WTC11 (cell line): Measurements from ENCODE around the gene MDFIC. TPM values are rescaled to one million over a fixed set of nuclear protein-coding genes. Genes with fewer than 3 reads are reported as not detected.

Experiments used
- ATAC-seq: fragments of 200-7000 bp; cut with Tn5 transposase; 2 replicates; pipeline ENCODE4 v1.10.0; 2021; ENCODE audit warnings: mild to moderate bottlenecking, moderate library complexity
- CTCF ChIA-PET: fragments of 300-600 bp; sonication (Branson Sonifier 250); formaldehyde crosslinking; loops from one replicate; lab custom pipeline; 2021; ENCODE audit warnings: antibody characterized with exemption; lab: Charles Lee
- POLR2A ChIA-PET: fragments of 350-600 bp; sonication (Branson Sonifier 250); formaldehyde crosslinking; loops from one replicate; lab custom pipeline; 2021; ENCODE audit warnings: antibody characterized with exemption; lab: Charles Lee
- DNase-seq: peaks from one replicate; pipeline ENCODE4 v3.0.0; 2021; ENCODE audit warnings: low spot score
- H3K27ac Mint-ChIP-seq: 2 replicates; pipeline ENCODE4 v1.8.0; 2021; ENCODE audit warnings: mixed read lengths
- H3K27me3 Mint-ChIP-seq: 2 replicates; pipeline ENCODE4 v1.8.0; 2021; ENCODE audit warnings: low read depth, mild to moderate bottlenecking, moderate library complexity, mixed read lengths
- H3K36me3 Mint-ChIP-seq: 2 replicates; pipeline ENCODE4 v1.8.0; 2021; ENCODE audit warnings: mixed read lengths
- H3K4me1 Mint-ChIP-seq: 2 replicates; pipeline ENCODE4 v1.8.0; 2022; ENCODE audit warnings: mixed read lengths
- H3K4me3 Mint-ChIP-seq: 2 replicates; pipeline ENCODE4 v1.8.0; 2021; ENCODE audit warnings: mild to moderate bottlenecking, moderate library complexity, mixed read lengths
- H3K9me3 Mint-ChIP-seq: 2 replicates; pipeline ENCODE4 v1.8.0; 2021; ENCODE audit warnings: mixed read lengths
- AFF4 ChIP-seq: sonication (generic); formaldehyde crosslinking; IDR thresholded peaks from 2 replicates; pipeline ENCODE4 v1.8.1; 2023; ENCODE audit warnings: mild to moderate bottlenecking, missing genetic modification reagents, borderline replicate concordance
- AR ChIP-seq: fragments of 250-450 bp; sonication (Bioruptor Pico); IDR thresholded peaks from 2 replicates; pipeline ENCODE4 v1.9.0; 2021; ENCODE audit warnings: mild to moderate bottlenecking
- ATF1 ChIP-seq: sonication (generic); formaldehyde crosslinking; IDR thresholded peaks from 2 replicates; pipeline ENCODE4 v1.8.1; 2023; ENCODE audit warnings: mild to moderate bottlenecking, moderate library complexity, missing genetic modification reagents
- ATF6 ChIP-seq: sonication (generic); formaldehyde crosslinking; IDR thresholded peaks from 2 replicates; pipeline ENCODE4 v1.8.1; 2023; ENCODE audit warnings: mild to moderate bottlenecking, missing genetic modification reagents
- ESRRA ChIP-seq: sonication (generic); formaldehyde crosslinking; IDR thresholded peaks from 2 replicates; pipeline ENCODE4 v1.8.1; 2022; ENCODE audit warnings: mild to moderate bottlenecking, missing genetic modification reagents, borderline replicate concordance
- GABPB1 ChIP-seq: sonication (generic); formaldehyde crosslinking; IDR thresholded peaks from 2 replicates; pipeline ENCODE4 v1.8.1; 2023; ENCODE audit warnings: mild to moderate bottlenecking, missing genetic modification reagents
- JUN ChIP-seq: sonication (generic); formaldehyde crosslinking; IDR thresholded peaks from 2 replicates; pipeline ENCODE4 v1.8.0; 2023; ENCODE audit warnings: mild to moderate bottlenecking, missing genetic modification reagents
- MXD4 ChIP-seq: fragments of 250-450 bp; sonication (Bioruptor Pico); IDR thresholded peaks from 2 replicates; pipeline ENCODE4 v1.8.0; 2021; ENCODE audit warnings: mild to moderate bottlenecking, moderate library complexity, borderline replicate concordance
- MYBL2 ChIP-seq: sonication (generic); formaldehyde crosslinking; IDR thresholded peaks from 2 replicates; pipeline ENCODE4 v1.8.1; 2023; ENCODE audit warnings: mild to moderate bottlenecking, moderate library complexity, missing genetic modification reagents
- NR1H2 ChIP-seq: sonication (generic); formaldehyde crosslinking; IDR thresholded peaks from 2 replicates; pipeline ENCODE4 v1.9.0; 2021; ENCODE audit warnings: mild to moderate bottlenecking, moderate library complexity, missing genetic modification reagents
- OVOL2 ChIP-seq: fragments of 250-450 bp; sonication (Bioruptor Pico); IDR thresholded peaks from 2 replicates; pipeline ENCODE4 v1.9.0; 2021; ENCODE audit warnings: mild to moderate bottlenecking, borderline replicate concordance
- RELA ChIP-seq: sonication (generic); formaldehyde crosslinking; IDR thresholded peaks from 2 replicates; pipeline ENCODE4 v1.8.1; 2022; ENCODE audit warnings: missing genetic modification reagents, mild to moderate bottlenecking, borderline replicate concordance
- SOX15 ChIP-seq: fragments of 250-450 bp; sonication (Bioruptor Pico); IDR thresholded peaks from 2 replicates; pipeline ENCODE4 v1.9.0; 2021; ENCODE audit warnings: mild to moderate bottlenecking
- TP53 ChIP-seq: sonication (generic); formaldehyde crosslinking; IDR thresholded peaks from 2 replicates; pipeline ENCODE4 v1.8.1; 2023; ENCODE audit warnings: mild to moderate bottlenecking, missing genetic modification reagents
- USF1 ChIP-seq: sonication (generic); formaldehyde crosslinking; IDR thresholded peaks from 2 replicates; pipeline ENCODE4 v1.8.0; 2022; ENCODE audit warnings: mild to moderate bottlenecking, missing genetic modification reagents
- ZBTB21 ChIP-seq: sonication (generic); formaldehyde crosslinking; IDR thresholded peaks from 2 replicates; pipeline ENCODE4 v1.8.1; 2023; ENCODE audit warnings: mild to moderate bottlenecking, missing genetic modification reagents, borderline replicate concordance
- ZNF281 ChIP-seq: sonication (generic); formaldehyde crosslinking; IDR thresholded peaks from 2 replicates; pipeline ENCODE4 v1.8.0; 2023; ENCODE audit warnings: mild to moderate bottlenecking, missing genetic modification reagents
- ZNF317 ChIP-seq: sonication (generic); formaldehyde crosslinking; IDR thresholded peaks from 2 replicates; pipeline ENCODE4 v1.8.1; 2023; ENCODE audit warnings: low read depth, mild to moderate bottlenecking, moderate library complexity, missing genetic modification reagents, borderline replicate concordance
- ZNF423 ChIP-seq: fragments of 250-450 bp; sonication (Bioruptor Pico); IDR thresholded peaks from 2 replicates; pipeline ENCODE4 v2.1.2; 2022; ENCODE audit warnings: mild to moderate bottlenecking, moderate library complexity
- total RNA-seq: library from RNA; stranded (reverse); gene quantifications from 3 replicates; pipeline ENCODE4 v1.2.3, GENCODE V29; 2021

The MDFIC gene
- total RNA-seq, 1 experiment from 2014 or later = 8.4 TPM

- TF ChIP-seq ZNF423 (CRISPR knock-in tag) = no peak
- TF ChIP-seq OVOL2 (CRISPR knock-in tag) = no peak
- no peak for TF ChIP-seq GABPB1
- TF ChIP-seq ATF6 (CRISPR knock-in tag) = no peak
- TF ChIP-seq JUN (CRISPR knock-in tag) = no peak
- no peak for TF ChIP-seq RELA
- TF ChIP-seq USF1 (CRISPR knock-in tag) = no peak
- no peak for TF ChIP-seq NR1H2 (CRISPR knock-in tag)
- no peak for TF ChIP-seq MXD4
- no peak for TF ChIP-seq ZNF281 (CRISPR knock-in tag)
- TF ChIP-seq ATF1 (CRISPR knock-in tag) = no peak
- TF ChIP-seq TP53 = no peak
- TF ChIP-seq AFF4 (CRISPR knock-in tag) = no peak
- TF ChIP-seq, all 79 proteins: peak for 0
- DNase-seq = no peak
- ChIA-PET POLR2A (no interaction called here), CTCF (interaction anchor here (0.7 kb wide), 1 partner anchor 8 kb away, joined by 3 read pairs; no protein-coding TSS in a partner anchor)
- peaks cover 23% of the 10 kb centered on the region for H3K4me1 Mint-ChIP-seq
- H3K27me3 Mint-ChIP-seq = no peaks in the 10 kb centered on the region
- no peak overlapping the region for H3K4me3 Mint-ChIP-seq
- H3K9me3 Mint-ChIP-seq = no peaks in the 10 kb centered on the region
- no peak overlapping the region for H3K27ac Mint-ChIP-seq
- H3K36me3 Mint-ChIP-seq = no peaks in the 10 kb centered on the region
- no peak for ATAC-seq
Observed at GRCh38 chr7:114985116-114985715, 63.3 kb downstream of the MDFIC start.

- H3K27ac Mint-ChIP-seq = peak overlapping the region; percentile 52
- peak; percentile 75 for ATAC-seq
- TF ChIP-seq ZBTB21 (CRISPR knock-in tag) = no peak
- TF ChIP-seq ESRRA (CRISPR knock-in tag) = no peak
- TF ChIP-seq MYBL2 = no peak
- no peak for TF ChIP-seq ZNF317 (CRISPR knock-in tag)
- TF ChIP-seq SOX15 (CRISPR knock-in tag) = no peak
- TF ChIP-seq AR (CRISPR knock-in tag) = no peak
Observed at GRCh38 chr7:114986190-114987180, 64.6 kb downstream of the MDFIC start.

More at GRCh38 chr7:114986190-114987180, 64.6 kb downstream of the MDFIC start:
- CTCF ChIA-PET = interaction anchor here (0.7 kb wide), 1 partner anchor 9 kb away, joined by 3 read pairs; no protein-coding TSS in a partner anchor
- no peaks in the 10 kb centered on the region for H3K27me3 Mint-ChIP-seq
- H3K4me3 Mint-ChIP-seq = no peak overlapping the region
- DNase-seq = no peak
- H3K36me3 Mint-ChIP-seq = peaks cover 3% of the 10 kb centered on the region; the same call in 1 of the 2 replicates
- H3K4me1 Mint-ChIP-seq = peaks cover 21% of the 10 kb centered on the region
- H3K9me3 Mint-ChIP-seq = no peaks in the 10 kb centered on the region
- POLR2A ChIA-PET = no interaction called here
